Stomach (tissue), 4 donors: ENCODE data around the gene FDX1.

Experiments used
- EP300 ChIP-seq: sonication (generic); formaldehyde crosslinking; IDR thresholded peaks from one replicate; pipeline ENCODE4 v1.6.1; 2017; ENCODE audit warnings: antibody characterized with exemption
- POLR2A ChIP-seq, 4 donors: fragments of 450-650 bp; IDR thresholded peaks; one replicate each; pipeline ENCODE4 v1.6.1; 2016; ENCODE audit warnings: antibody characterized with exemption in 4 of 4, control low read depth in 2 of 4, mild to moderate bottlenecking in 1 of 4, moderate library complexity in 1 of 4
- POLR2AphosphoS5 ChIP-seq, 3 donors: sonication (generic); formaldehyde crosslinking; IDR thresholded peaks; one replicate each; pipeline ENCODE4 v1.6.1; 2016; ENCODE audit warnings: antibody characterized with exemption in 3 of 3
- TF ChIP-seq, protein P1 (sequence below), 7 experiments: fragments of 450-650 bp in 4 of 7; fragments of 200-600 bp in 3 of 7; sonication (generic) in 3 of 7; IDR thresholded peaks; one replicate each; pipeline ENCODE4 v1.5.1; 2016 to 2019; ENCODE audit warnings: antibody characterized with exemption in 7 of 7, control low read depth in 2 of 7, mild to moderate bottlenecking in 1 of 7

DNA sequence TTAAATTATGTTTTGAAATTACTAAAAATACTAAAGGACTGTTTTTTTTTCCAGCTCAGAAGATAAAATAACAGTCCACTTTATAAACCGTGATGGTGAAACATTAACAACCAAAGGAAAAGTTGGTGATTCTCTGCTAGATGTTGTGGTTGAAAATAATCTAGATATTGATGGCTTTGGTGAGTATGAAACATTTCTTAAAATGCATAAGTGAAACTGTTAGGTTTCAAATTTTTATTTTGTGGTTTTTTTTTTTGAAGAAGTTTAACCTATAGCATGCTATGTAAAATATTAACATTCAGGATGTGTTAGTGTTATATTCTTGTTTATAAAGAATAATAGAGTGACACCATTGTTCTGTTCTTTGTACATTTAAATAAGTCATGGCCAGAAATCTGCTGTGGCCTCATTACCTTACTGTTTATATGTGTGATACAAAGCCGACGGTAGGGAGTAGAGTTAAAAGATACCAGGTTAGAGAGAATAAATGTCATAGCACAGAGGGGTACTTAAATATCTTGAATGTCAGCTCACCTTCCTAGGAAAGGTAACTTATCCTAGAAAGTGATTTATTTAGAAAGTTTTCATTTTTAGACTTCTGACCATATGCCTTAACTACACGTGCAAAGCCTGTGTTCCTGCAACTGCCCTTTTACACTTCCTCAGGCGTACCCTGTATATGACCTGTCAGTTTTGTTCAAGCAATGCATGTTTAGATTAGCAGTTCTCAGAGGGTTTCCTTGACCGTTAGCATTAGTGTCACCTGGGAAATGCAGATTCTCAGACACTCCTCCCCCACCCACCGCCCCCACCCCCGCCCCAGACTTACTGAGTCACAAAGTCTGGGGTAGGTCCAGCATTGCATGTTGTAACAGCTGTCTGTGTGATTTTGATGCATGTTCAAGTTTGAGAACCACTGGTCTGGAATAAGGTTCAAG lies 6.3 kb downstream of the FDX1 start:
- TF ChIP-seq, protein P1, sequence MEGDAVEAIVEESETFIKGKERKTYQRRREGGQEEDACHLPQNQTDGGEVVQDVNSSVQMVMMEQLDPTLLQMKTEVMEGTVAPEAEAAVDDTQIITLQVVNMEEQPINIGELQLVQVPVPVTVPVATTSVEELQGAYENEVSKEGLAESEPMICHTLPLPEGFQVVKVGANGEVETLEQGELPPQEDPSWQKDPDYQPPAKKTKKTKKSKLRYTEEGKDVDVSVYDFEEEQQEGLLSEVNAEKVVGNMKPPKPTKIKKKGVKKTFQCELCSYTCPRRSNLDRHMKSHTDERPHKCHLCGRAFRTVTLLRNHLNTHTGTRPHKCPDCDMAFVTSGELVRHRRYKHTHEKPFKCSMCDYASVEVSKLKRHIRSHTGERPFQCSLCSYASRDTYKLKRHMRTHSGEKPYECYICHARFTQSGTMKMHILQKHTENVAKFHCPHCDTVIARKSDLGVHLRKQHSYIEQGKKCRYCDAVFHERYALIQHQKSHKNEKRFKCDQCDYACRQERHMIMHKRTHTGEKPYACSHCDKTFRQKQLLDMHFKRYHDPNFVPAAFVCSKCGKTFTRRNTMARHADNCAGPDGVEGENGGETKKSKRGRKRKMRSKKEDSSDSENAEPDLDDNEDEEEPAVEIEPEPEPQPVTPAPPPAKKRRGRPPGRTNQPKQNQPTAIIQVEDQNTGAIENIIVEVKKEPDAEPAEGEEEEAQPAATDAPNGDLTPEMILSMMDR (IDR thresholded peaks at IDR 0.05), result no peak
- TF ChIP-seq POLR2AphosphoS5 (IDR thresholded peaks at IDR 0.05) (no peak), POLR2A (IDR thresholded peaks at IDR 0.05) (no peak), EP300 (no peak)
